ENCODE data around the gene TM7SF2. TPM values are rescaled to one million over a fixed set of nuclear protein-coding genes. Genes with fewer than 3 reads are reported as not detected.
"Not testable (repeated sequence)": the region's sequence is repeated elsewhere in the genome, so short reads cannot be mapped to it uniquely, and the experiment has no call there.

Gene TM7SF2
- total RNA-seq, 2 experiments from 2014 or later, result 20.0 to 20.4 TPM

GRCh38 chr11:65141896-65142494 lies 30.3 kb downstream of the TM7SF2 start:
- ChIA-PET CTCF (interaction anchor here (1.2 kb wide), 1 partner anchor 32 kb away, joined by 4 read pairs; no protein-coding TSS in a partner anchor), POLR2A (no interaction called here)
- no peaks in the 10 kb centered on the region for H3K27me3 ChIP-seq (ENCODE audit: control insufficient read depth in 1 of 2, insufficient read depth in 2 of 2, low read length in 2 of 2)
- H3K9me3 Mint-ChIP-seq, result no peaks in the 10 kb centered on the region
- DNase-seq (no peak), ATAC-seq (ENCODE audit: poor library complexity) (no peak)
- no peaks in the 10 kb centered on the region for H3K4me1 Mint-ChIP-seq (ENCODE audit: low read depth)
- H3K4me3 ChIP-seq (ENCODE audit: low read length), result no peak overlapping the region
- H3K36me3 Mint-ChIP-seq (ENCODE audit: low read depth), result no peaks in the 10 kb centered on the region
- H3K9me3 ChIP-seq (ENCODE audit: control insufficient read depth in 1 of 2, insufficient read depth in 1 of 2, low read length in 2 of 2), result no peaks in the 10 kb centered on the region
- no peak overlapping the region for H3K27ac Mint-ChIP-seq
- no peaks in the 10 kb centered on the region for H3K4me1 ChIP-seq (ENCODE audit: insufficient read depth, low read length)
- H3K27me3 Mint-ChIP-seq, result no peaks in the 10 kb centered on the region
- no peak overlapping the region for H3K4me3 Mint-ChIP-seq
- no peak overlapping the region for H3K27ac ChIP-seq (ENCODE audit: low read depth in 1 of 2, low read length in 2 of 2)
- H3K36me3 ChIP-seq (ENCODE audit: insufficient read depth, low read length), result no peaks in the 10 kb centered on the region
- TF ChIP-seq CTCF (IDR thresholded peaks at IDR 0.05), result no peak
- intact Hi-C loops (cut with DNase I, micrococcal nuclease), result no loop called here

- no peak for DNase-seq
- POLR2A ChIA-PET, result interaction anchor here (0.5 to 2.0 kb wide), 2 partner anchors 13 to 1295 kb away, joined by 3 to 9 read pairs; partner anchors contain the start of gene SYVN1
- no peaks in the 10 kb centered on the region for H3K9me3 Mint-ChIP-seq
Observed at GRCh38 chr11:65147352-65148075, 35.8 kb downstream of the TM7SF2 start.

GRCh38 chr11:65148657-65149056 lies 37.0 kb downstream of the TM7SF2 start:
- no peaks in the 10 kb centered on the region for H3K27me3 Mint-ChIP-seq
- CTCF ChIA-PET, result no interaction called here

More at GRCh38 chr11:65147352-65148075, 35.8 kb downstream of the TM7SF2 start:
- Histone ChIP-seq H3K36me3 (ENCODE audit: insufficient read depth, low read length) (no peaks in the 10 kb centered on the region), H3K9me3 (ENCODE audit: control insufficient read depth in 1 of 2, insufficient read depth in 1 of 2, low read length in 2 of 2) (no peaks in the 10 kb centered on the region), H3K4me3 (ENCODE audit: low read length) (no peak overlapping the region), H3K27ac (ENCODE audit: low read depth in 1 of 2, low read length in 2 of 2) (no peak overlapping the region), H3K27me3 (ENCODE audit: control insufficient read depth in 1 of 2, insufficient read depth in 2 of 2, low read length in 2 of 2) (no peaks in the 10 kb centered on the region), H3K4me1 (ENCODE audit: insufficient read depth, low read length) (no peaks in the 10 kb centered on the region)
- intact Hi-C loops (cut with DNase I, micrococcal nuclease), result no loop called here
- H3K36me3 Mint-ChIP-seq (ENCODE audit: low read depth), result no peaks in the 10 kb centered on the region
- H3K27me3 Mint-ChIP-seq, result no peaks in the 10 kb centered on the region
- H3K4me3 Mint-ChIP-seq, result no peak overlapping the region
- ATAC-seq (ENCODE audit: poor library complexity), result no peak
- TF ChIP-seq CTCF (IDR thresholded peaks at IDR 0.05), result no peak
- no peaks in the 10 kb centered on the region for H3K4me1 Mint-ChIP-seq (ENCODE audit: low read depth)
- no peak overlapping the region for H3K27ac Mint-ChIP-seq
- CTCF ChIA-PET, result no interaction called here

GRCh38 chr11:65150131-65150508 lies 38.4 kb downstream of the TM7SF2 start:
- H3K4me1 Mint-ChIP-seq (ENCODE audit: low read depth); H3K9me3 Mint-ChIP-seq; H3K27ac ChIP-seq (ENCODE audit: low read depth in 1 of 2, low read length in 2 of 2); H3K4me1 ChIP-seq (ENCODE audit: insufficient read depth, low read length); H3K27me3 ChIP-seq (ENCODE audit: control insufficient read depth in 1 of 2, insufficient read depth in 2 of 2, low read length in 2 of 2); H3K27me3 Mint-ChIP-seq; H3K4me3 Mint-ChIP-seq; H3K36me3 Mint-ChIP-seq (ENCODE audit: low read depth); H3K9me3 ChIP-seq (ENCODE audit: control insufficient read depth in 1 of 2, insufficient read depth in 1 of 2, low read length in 2 of 2); H3K36me3 ChIP-seq (ENCODE audit: insufficient read depth, low read length); ATAC-seq (ENCODE audit: poor library complexity); DNase-seq; POLR2A ChIA-PET; H3K4me3 ChIP-seq (ENCODE audit: low read length); CTCF ChIA-PET; H3K27ac Mint-ChIP-seq: not testable (repeated sequence)
- intact Hi-C loops (cut with DNase I, micrococcal nuclease), result loop anchor here in 1 of 2 experiments (5.0 kb wide), 1 partner anchor 147 kb away; no protein-coding TSS in a partner anchor

More at GRCh38 chr11:65148657-65149056, 37.0 kb downstream of the TM7SF2 start:
- TF ChIP-seq CTCF (IDR thresholded peaks at IDR 0.05), result no peak
- no peak overlapping the region for H3K4me3 Mint-ChIP-seq
- H3K9me3 Mint-ChIP-seq, result no peaks in the 10 kb centered on the region
- no peak overlapping the region for H3K27ac ChIP-seq (ENCODE audit: low read depth in 1 of 2, low read length in 2 of 2)
- POLR2A ChIA-PET, result interaction anchor here (2.0 kb wide), 1 partner anchor 14 kb away, joined by 9 read pairs; the partner anchor contains the start of gene SYVN1
- H3K4me1 Mint-ChIP-seq (ENCODE audit: low read depth), result no peaks in the 10 kb centered on the region
- intact Hi-C loops (cut with DNase I, micrococcal nuclease), result no loop called here
- no peak overlapping the region for H3K4me3 ChIP-seq (ENCODE audit: low read length)
- H3K27ac Mint-ChIP-seq, result no peak overlapping the region
- H3K36me3 ChIP-seq (ENCODE audit: insufficient read depth, low read length), result no peaks in the 10 kb centered on the region
- H3K9me3 ChIP-seq (ENCODE audit: control insufficient read depth in 1 of 2, insufficient read depth in 1 of 2, low read length in 2 of 2), result no peaks in the 10 kb centered on the region
- no peaks in the 10 kb centered on the region for H3K4me1 ChIP-seq (ENCODE audit: insufficient read depth, low read length)
- DNase-seq (no peak), ATAC-seq (ENCODE audit: poor library complexity) (no peak)
- H3K36me3 Mint-ChIP-seq (ENCODE audit: low read depth), result no peaks in the 10 kb centered on the region
- no peaks in the 10 kb centered on the region for H3K27me3 ChIP-seq (ENCODE audit: control insufficient read depth in 1 of 2, insufficient read depth in 2 of 2, low read length in 2 of 2)
